HL-60 (cell line): ENCODE measurements around the gene TRPV2.
A peak's percentile ranks its signal among the peaks of the same experiment; 100 is the strongest.

ENCODE experiments used
- GABPA ChIP-seq: IDR thresholded peaks from 2 replicates; pipeline ENCODE4 v1.6.1; 2012; ENCODE audit warnings: low read depth
- POLR2AphosphoS5 ChIP-seq: IDR thresholded peaks from 2 replicates; pipeline ENCODE4 v1.6.1; 2012; ENCODE audit warnings: low read depth
- TF ChIP-seq, protein P1 (sequence below): IDR thresholded peaks from one replicate; pipeline ENCODE4 v1.5.1; 2011; ENCODE audit warnings: low read length, control low read depth, inconsistent platforms; ENCODE audit not compliant: insufficient read depth
- TF ChIP-seq, protein P2 (sequence below): IDR thresholded peaks from 2 replicates; pipeline ENCODE4 v1.6.1; 2012; ENCODE audit warnings: low read depth; ENCODE audit not compliant: insufficient replicate concordance

DNA sequence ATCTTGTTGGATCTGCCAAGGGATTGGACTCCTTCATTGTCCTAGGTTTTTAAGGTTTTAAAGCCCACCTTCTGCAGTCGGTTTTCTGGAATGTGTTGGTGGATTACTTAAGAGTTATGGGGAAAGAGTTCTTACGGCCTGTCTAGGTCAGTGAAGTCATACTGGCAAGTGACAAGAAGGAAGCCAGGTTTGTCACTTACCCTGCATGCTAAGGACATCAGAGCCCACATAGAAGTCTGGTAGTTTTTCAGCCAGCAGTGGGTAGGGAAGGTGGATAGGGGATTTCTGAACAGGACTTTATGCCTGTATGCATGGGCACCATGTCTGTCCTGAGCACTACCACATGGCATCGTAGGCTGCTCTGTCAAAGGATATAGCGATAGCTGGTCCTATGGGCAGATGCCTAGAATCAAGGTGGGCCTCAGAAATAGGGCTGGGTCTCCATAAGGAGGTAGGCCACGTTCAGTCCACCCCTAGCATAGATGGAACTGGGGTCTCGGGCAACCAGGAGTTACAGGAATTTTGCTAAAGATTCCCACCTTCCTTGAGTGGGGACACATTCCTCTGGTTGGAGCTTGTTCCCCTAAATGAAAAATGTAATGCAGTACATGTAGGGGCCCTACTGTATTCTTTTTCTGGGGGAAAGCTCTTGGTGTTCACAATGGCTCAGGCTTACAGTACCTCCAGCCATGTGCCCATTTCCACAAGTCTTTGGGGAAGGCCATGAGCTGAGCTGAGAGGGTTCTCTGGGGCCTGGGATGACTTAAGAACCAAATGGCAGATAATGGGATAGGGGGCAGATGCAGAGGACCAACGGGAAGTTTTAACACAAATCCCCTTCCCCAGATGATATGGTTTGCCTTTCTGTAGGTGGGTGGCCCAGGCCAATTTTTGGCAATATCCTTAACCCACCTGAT lies 27.5 kb downstream of the TRPV2 start:
- TF ChIP-seq, protein P1, sequence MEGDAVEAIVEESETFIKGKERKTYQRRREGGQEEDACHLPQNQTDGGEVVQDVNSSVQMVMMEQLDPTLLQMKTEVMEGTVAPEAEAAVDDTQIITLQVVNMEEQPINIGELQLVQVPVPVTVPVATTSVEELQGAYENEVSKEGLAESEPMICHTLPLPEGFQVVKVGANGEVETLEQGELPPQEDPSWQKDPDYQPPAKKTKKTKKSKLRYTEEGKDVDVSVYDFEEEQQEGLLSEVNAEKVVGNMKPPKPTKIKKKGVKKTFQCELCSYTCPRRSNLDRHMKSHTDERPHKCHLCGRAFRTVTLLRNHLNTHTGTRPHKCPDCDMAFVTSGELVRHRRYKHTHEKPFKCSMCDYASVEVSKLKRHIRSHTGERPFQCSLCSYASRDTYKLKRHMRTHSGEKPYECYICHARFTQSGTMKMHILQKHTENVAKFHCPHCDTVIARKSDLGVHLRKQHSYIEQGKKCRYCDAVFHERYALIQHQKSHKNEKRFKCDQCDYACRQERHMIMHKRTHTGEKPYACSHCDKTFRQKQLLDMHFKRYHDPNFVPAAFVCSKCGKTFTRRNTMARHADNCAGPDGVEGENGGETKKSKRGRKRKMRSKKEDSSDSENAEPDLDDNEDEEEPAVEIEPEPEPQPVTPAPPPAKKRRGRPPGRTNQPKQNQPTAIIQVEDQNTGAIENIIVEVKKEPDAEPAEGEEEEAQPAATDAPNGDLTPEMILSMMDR = no peak
- TF ChIP-seq POLR2AphosphoS5 = peak; percentile 63
- TF ChIP-seq, protein P2, sequence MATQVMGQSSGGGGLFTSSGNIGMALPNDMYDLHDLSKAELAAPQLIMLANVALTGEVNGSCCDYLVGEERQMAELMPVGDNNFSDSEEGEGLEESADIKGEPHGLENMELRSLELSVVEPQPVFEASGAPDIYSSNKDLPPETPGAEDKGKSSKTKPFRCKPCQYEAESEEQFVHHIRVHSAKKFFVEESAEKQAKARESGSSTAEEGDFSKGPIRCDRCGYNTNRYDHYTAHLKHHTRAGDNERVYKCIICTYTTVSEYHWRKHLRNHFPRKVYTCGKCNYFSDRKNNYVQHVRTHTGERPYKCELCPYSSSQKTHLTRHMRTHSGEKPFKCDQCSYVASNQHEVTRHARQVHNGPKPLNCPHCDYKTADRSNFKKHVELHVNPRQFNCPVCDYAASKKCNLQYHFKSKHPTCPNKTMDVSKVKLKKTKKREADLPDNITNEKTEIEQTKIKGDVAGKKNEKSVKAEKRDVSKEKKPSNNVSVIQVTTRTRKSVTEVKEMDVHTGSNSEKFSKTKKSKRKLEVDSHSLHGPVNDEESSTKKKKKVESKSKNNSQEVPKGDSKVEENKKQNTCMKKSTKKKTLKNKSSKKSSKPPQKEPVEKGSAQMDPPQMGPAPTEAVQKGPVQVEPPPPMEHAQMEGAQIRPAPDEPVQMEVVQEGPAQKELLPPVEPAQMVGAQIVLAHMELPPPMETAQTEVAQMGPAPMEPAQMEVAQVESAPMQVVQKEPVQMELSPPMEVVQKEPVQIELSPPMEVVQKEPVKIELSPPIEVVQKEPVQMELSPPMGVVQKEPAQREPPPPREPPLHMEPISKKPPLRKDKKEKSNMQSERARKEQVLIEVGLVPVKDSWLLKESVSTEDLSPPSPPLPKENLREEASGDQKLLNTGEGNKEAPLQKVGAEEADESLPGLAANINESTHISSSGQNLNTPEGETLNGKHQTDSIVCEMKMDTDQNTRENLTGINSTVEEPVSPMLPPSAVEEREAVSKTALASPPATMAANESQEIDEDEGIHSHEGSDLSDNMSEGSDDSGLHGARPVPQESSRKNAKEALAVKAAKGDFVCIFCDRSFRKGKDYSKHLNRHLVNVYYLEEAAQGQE = no peak
- no peak for TF ChIP-seq GABPA
